HG03558 (cell line): Measurements from ENCODE around the gene SLC7A6.

ENCODE experiments used
- ATAC-seq: cut with Tn5 transposase; IDR thresholded peaks from one replicate; pipeline ENCODE4 v1.9.1; 2021; ENCODE audit warnings: moderate number of reproducible peaks; ENCODE audit not compliant: unreplicated experiment; ENCODE audit errors: extremely low read depth

SLC7A6 gene

GRCh38 chr16:68335175-68335574 lies 70.8 kb downstream of the SLC7A6 start:
- no peak for ATAC-seq

DNA sequence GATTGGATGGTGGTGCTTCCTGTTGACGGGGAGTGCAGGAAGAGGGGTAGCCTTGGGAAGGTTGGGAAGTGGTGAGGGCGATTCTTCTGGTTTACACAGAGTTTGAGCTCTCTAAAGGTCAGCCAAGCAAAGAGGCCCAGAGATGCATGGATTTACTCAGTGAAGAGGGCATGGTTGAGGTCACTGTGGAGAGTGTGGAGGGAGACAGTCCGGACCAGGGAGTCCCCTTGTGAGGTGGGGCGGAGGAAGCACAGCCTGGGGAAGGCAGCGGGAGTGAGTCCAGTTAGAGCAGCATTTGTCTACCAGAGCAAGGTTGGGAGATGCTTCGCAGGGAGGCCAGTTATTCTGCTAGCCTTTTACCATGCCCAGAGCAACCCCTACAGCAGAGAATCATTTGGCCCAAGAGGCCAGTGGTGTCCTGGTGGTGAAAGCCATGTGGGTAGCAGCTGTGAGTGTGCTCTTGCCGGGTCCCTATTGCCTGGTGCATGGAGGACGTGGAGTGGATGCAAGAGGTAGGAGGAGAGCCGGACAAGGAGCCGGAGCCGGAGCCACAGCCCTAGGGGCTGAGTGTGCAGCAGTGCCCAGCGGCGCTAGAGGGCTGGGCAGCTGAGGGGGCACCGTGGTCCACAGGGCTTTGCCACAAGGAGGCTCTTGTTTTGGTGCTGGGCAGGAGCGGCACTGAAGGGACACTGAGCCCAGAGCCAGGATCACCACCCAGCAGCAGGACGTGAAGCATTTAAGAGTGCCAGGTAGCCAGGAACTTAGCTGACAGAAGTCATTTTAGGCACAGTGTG lies 74.2 kb downstream of the SLC7A6 start:
- ATAC-seq: no peak

- no peak for ATAC-seq
Observed at GRCh38 chr16:68339214-68339613, 74.9 kb downstream of the SLC7A6 start.

GRCh38 chr16:68342620-68343019 lies 78.3 kb downstream of the SLC7A6 start:
- ATAC-seq: no peak

DNA sequence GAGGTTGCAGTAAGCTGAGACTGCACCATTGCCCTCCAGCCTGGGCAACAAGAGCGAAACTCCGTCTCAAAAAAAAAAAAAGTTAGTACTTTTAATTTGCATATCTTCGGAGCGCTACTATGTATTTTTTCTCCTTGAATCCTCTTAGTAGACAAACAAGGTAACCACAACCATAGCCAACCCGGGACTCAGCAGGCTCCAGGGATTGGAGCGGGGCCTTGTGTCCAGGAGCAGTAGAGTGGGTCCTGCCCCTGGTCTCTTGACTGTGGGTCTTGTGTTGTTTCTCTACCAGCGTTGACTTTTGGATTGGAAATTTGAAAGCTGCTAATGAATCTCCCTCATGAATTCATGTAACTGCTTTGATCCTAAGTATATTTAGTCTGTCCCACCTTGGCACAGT lies 78.8 kb downstream of the SLC7A6 start:
- no peak for ATAC-seq

DNA sequence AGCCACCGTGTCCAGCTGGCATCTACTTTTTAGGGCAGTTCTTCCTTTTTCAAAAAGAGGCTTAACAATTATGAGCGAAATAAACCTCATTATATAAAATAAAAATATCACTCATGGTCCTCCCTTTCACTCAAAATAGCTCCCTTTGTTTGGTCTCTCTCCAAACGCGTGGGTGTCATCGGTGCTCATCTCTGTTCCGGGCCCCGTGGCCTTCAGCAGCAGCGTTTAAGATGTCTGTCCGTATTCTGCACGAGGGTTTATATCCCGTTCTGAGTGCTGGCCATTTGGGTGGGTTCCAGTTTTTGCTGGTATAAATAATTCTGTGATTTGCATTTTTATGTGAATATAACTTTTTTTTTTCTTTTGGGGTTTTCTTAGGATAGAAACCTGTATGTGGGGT lies 79.9 kb downstream of the SLC7A6 start:
- ATAC-seq: no peak

DNA sequence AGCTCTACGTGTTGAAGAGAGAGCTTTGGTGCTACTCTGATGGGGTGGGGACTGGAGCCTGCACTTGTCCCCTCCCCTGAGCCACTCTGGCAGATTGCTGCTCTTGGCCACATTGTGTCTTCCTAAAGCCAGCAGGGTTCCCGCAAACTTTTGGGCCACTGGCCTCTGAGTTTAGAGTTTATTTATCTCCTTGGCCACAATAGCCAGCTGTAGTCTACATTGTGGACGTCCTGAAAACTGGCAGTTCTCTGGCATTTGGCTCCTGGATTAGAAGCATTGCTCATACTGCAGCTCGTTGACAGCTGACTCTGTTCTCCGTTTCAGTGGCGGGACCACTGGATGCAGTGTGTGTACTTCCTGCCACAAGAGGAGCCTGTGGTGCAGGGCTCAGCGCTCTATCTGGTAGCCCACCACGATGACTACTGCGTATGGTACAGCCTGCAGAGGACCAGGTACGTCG lies 81.1 kb downstream of the SLC7A6 start:
- no peak for ATAC-seq

DNA sequence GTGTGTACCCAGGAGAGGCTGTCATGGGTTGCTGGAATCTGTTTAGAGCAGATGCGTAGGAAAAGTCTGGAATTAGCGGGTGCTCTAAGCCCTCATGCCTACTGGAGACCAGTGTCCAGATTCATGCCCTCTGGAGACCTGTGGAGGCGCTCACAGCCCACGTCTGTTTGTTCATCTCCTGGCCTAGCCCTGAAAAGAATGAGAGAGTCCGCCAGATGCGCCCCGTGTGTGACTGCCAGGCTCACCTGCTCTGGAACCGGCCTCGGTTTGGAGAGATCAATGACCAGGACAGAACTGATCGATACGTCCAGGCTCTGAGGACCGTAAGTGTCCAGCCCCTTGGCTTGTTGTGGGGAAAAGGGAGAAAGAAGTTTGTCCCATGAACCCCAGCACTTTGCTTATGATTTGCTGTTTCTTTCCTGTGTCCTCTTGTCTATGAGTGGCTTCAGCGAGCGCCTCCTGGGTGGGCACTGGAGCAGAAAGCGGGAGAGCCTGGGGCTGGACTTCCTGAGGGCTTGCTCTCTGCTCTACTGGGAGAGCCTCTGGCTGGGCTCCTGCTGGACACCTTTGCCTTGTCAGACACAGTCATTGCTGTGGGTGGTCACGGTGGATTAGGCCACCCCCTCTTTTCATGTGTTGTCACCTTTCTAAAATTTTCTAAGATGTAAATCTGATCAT lies 81.8 kb downstream of the SLC7A6 start:
- no peak for ATAC-seq

DNA sequence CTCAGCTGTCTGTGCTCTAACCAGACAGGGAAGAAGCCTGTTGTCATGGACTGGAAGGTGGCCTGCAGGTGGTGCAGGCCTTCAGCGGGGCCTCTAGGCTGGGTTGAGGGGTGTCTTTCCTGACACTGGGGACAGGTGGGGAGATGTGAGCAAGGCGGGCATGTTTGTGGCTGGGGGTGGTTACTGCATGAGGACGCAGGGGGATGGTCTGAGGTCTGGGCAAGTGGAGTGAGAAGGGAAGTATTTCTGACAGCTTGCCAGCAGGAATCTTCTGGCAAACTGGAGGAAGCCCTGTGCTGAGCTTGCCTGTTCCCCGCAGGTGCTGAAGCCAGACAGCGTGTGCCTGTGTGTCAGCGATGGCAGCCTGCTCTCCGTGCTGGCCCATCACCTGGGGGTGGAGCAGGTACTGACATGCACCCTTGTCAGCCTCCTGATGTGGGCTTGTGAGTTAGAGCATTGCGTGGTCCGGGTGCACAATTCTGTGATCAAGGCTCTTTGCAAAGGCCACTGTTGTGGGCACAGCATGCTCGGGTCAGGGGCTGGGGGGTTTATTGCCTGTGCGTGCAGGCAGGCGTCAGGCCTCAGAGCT lies 82.7 kb downstream of the SLC7A6 start:
- no peak for ATAC-seq

- no peak for ATAC-seq
Observed at GRCh38 chr16:68347605-68348004, 83.3 kb downstream of the SLC7A6 start.

DNA sequence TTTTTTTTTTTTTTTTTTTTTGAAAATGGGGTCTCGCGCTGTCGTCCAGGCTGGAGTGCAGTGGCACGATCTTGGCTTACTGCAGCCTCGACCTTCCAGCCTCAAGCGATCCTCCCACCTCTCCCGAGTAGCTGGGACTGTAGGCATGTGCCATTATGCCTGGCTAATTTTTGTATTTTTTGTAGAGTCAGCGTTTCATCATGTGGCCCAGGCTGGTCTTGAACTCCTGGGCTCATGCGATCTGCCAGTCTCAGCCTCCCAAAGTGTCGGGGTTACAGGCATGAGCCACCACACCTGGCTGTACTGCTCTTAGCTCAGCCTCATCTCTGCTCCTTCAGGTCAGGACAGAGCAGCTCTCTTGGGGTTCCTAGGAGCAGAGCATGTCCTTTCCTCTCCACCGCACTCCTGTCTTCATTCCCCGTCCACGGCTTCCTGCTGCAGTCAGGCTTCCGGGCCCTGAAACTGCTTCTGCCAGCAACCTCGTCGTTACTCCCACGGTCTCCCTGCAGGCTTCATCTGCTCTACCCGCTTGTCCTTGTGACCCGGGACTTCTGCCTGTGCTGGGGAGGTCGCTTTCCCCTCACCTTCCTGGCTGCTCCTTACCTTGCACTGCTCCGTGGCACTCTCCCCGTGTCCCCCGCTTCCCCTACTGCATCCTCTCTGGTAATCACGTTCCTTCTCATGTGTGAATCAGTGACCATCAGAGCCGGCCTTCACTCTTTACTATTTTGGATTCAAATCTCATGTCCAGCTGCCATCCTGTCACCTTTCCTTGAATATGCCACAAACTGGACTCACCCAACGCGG lies 84.5 kb downstream of the SLC7A6 start:
- no peak for ATAC-seq

GRCh38 chr16:68349838-68350410 lies 85.6 kb downstream of the SLC7A6 start:
- ATAC-seq: no peak

DNA sequence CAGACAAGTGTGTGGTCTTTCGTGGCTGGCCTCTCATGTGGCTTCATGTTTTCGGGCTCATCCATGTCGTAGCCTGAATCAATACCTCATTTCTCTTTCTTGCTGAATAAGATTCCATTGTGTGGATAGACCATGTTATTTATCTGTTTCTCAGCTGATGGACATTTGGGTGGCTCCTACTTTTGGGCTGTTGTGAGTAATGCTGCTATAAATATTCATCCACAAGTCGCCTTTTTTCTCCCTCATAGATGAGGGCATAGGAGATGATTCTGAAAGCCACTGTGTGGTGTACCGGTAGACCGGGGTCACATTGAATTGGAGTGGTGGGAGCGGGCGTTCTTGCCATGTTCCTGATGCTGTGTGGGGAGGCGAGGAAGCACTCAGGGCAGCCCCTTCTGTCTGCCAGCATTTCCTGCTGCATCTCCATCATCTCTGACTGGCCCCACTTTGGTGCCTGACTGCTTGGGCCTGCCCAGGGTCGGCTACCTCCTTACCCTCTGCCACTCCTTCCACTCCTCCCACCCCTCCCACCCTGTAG lies 86.6 kb downstream of the SLC7A6 start:
- no peak for ATAC-seq
